Motor neuron (in vitro differentiated cells): ENCODE results near the gene STAG1. TPM values are rescaled to one million over a fixed set of nuclear protein-coding genes. Genes with fewer than 3 reads are reported as not detected.
"Not testable (repeated sequence)": the region's sequence is repeated elsewhere in the genome, so short reads cannot be mapped to it uniquely, and the experiment has no call there.

ENCODE experiments used
- ATAC-seq, 8 experiments: fragments of 200-7000 bp; cut with Tn5 transposase; replicated peaks in 6 of 8; 2 replicates each; pipeline ENCODE4 v1.8.0; 2021; ENCODE audit warnings: mild to moderate bottlenecking in 8 of 8, moderate library complexity in 8 of 8
- H3K27ac ChIP-seq, 2 donors: fragments of 250-450 bp; sonication (Bioruptor Pico); 2 replicates each; pipeline ENCODE4 v1.9.0; 2021; ENCODE audit warnings: antibody characterized with exemption in 2 of 2, mild to moderate bottlenecking in 2 of 2, moderate library complexity in 1 of 2
- H3K4me1 ChIP-seq, 2 donors: fragments of 250-450 bp; sonication (Bioruptor Pico); replicated peaks in 1 of 2; 2 replicates each; pipeline ENCODE4 v1.6.1; 2021; ENCODE audit warnings: antibody characterized with exemption in 2 of 2, mild to moderate bottlenecking in 2 of 2, moderate library complexity in 1 of 2
- H3K4me3 ChIP-seq, 5 donors: fragments of 250-450 bp; sonication (Bioruptor Pico); 2 replicates each; pipeline ENCODE4 v1.9.0; 2021; ENCODE audit warnings: antibody characterized with exemption in 5 of 5, mild to moderate bottlenecking in 5 of 5, moderate library complexity in 4 of 5
- WGBS, 10 experiments: fragments of 450-650 bp; shearing (Covaris generic); methylation state at CpG; one replicate each; pipeline ENCODE4 v1.0.0; 2022; 5-methylcytosine and 5-hydroxymethylcytosine counted together
- in situ Hi-C, 9 experiments: fragments of 400-800 bp; cut with MboI; loops; one replicate each; pipeline ENCODE4 v1.15.0; 2021; ENCODE audit warnings: low sequenced_read_pairs in 9 of 9, low pct_unique_long_range_greater_than_20kb in 2 of 9; ENCODE audit not compliant: unreplicated experiment in 9 of 9
- total RNA-seq, 8 experiments: library from RNA; unstranded; fragments of 300-600 nt; gene quantifications; 2 replicates each; pipeline versions ENCODE4 v1.2.3 to v1.2.4, GENCODE V29; 2022

Gene STAG1
- total RNA-seq, 8 experiments from 2014 or later = 19.1 to 36.9 (median 29.4) TPM

- in situ Hi-C loops = loop anchor here in 2 of 9 experiments (25.0 kb wide), 3 partner anchors 290 to 635 kb away; no protein-coding TSS in a partner anchor
- Histone ChIP-seq H3K4me3 (no peak overlapping the region), H3K27ac (no peak overlapping the region), H3K4me1 (no peaks in the 10 kb centered on the region)
- WGBS, 10 experiments = 43 to 100% (median 90%) methylated on average over 1 to 2 of the region's 2 CpGs; no CpG with 5 or more reads in 2 of the 10 experiments
- ATAC-seq = no peak
These were observed 374.7 kb downstream of the STAG1 start for GRCh38 chr3:136377508-136377907.

DNA sequence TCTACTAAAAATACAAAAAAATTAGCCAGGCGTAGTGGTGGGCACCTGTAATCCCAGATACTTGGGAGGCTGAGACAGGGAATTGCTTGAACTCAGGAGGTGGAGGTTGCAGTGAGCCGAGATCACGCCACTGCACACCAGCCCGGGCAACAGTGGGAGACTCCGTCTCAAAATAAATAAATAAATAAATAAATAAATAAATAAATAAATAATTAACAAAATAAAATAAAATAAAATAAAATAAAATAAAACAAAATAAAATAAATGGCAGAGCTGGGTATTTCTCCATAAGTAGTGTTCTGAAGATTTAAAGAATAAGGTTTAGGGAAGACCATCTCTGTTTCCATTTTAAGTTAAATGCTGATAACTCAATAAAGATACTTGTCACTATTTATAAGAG, 376.4 kb downstream of the STAG1 start:
- WGBS, 10 experiments = 88 to 100% (median 96%) methylated on average over 4 to 5 of the region's 5 CpGs; no CpG with 5 or more reads in 2 of the 10 experiments
- not testable (repeated sequence) for H3K4me3 ChIP-seq, H3K4me1 ChIP-seq, ATAC-seq, H3K27ac ChIP-seq
- in situ Hi-C loops = loop anchor here in 2 of 9 experiments (25.0 kb wide), 3 partner anchors 288 to 637 kb away; no protein-coding TSS in a partner anchor

DNA sequence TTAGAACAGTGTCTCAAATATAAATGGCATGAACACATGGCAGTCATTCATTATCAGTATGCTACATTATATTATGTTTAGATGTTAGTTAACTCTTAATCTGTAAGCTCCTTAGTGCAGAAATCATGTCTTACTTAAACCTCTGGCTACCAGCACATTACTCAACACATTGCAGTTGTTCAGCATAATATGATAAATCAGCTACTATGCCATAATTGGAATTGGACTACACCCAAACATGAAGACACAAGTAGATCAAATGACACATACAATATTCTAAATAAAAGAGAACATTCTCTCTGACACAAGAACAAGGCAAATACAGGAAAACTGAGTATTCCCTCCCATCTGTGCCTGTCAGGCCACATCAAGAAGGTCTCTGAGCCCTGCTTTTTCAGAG, 385.9 kb downstream of the STAG1 start:
- ATAC-seq = peak in 3 of 8 experiments; percentile 92 to 98 (median 97)
- in situ Hi-C loops = no loop called here
- Histone ChIP-seq H3K4me1 (no peaks in the 10 kb centered on the region), H3K4me3 (no peak overlapping the region), H3K27ac (no peak overlapping the region)

- in situ Hi-C loops = no loop called here
- Histone ChIP-seq H3K4me1 (no peaks in the 10 kb centered on the region), H3K27ac (no peak overlapping the region), H3K4me3 (no peak overlapping the region)
- no peak for ATAC-seq
- WGBS, 10 experiments = 68 to 100% (median 94%) methylated on average over 2 of the region's 2 CpGs; no CpG with 5 or more reads in 1 of the 10 experiments
These were observed 398.7 kb downstream of the STAG1 start for GRCh38 chr3:136353461-136353860.

- Histone ChIP-seq H3K27ac (no peak overlapping the region), H3K4me3 (no peak overlapping the region), H3K4me1 (no peaks in the 10 kb centered on the region)
- 10 to 100% (median 78%) methylated on average over 1 to 3 of the region's 3 CpGs; no CpG with 5 or more reads in 1 of the 10 experiments for WGBS, 10 experiments
- in situ Hi-C loops = no loop called here
- no peak for ATAC-seq
These were observed 400.3 kb downstream of the STAG1 start for GRCh38 chr3:136351905-136352304.

- Histone ChIP-seq H3K4me1 (no peaks in the 10 kb centered on the region), H3K27ac (no peak overlapping the region), H3K4me3 (no peak overlapping the region)
- WGBS, 10 experiments = 29 to 100% (median 68%) methylated on average over 1 of the region's 1 CpG; no CpG with 5 or more reads in 2 of the 10 experiments
- peak in 1 of 8 experiments; percentile 41 for ATAC-seq
- in situ Hi-C loops = no loop called here
These were observed 400.8 kb downstream of the STAG1 start for GRCh38 chr3:136351351-136351750.

DNA sequence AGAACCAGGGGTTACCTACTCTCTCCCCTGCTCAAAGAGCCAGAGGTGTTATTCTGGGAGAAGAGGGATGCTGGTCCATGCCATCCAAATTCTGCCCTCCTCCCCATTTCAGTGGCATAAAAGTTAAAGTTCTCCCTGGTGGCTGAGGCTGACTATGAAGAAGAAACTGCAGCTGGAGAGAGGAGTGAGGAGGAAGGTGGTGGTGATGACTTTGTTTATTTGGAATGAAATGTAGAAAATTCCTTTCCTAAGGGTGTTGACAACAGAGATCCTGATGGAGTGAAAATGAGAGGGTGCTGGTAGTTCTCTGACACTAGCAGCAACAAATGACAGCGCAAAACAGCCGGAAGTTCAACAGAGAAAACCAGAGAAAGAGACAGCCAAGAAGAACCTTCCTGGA, 401.6 kb downstream of the STAG1 start:
- no peak overlapping the region for H3K4me3 ChIP-seq
- H3K27ac ChIP-seq = no peak overlapping the region
- no peaks in the 10 kb centered on the region for H3K4me1 ChIP-seq
- 25 to 100% (median 94%) methylated on average over 1 to 2 of the region's 2 CpGs; no CpG with 5 or more reads in 3 of the 10 experiments for WGBS, 10 experiments
- ATAC-seq = peak in 3 of 8 experiments; percentile 30 to 78 (median 62)
- in situ Hi-C loops = no loop called here

DNA sequence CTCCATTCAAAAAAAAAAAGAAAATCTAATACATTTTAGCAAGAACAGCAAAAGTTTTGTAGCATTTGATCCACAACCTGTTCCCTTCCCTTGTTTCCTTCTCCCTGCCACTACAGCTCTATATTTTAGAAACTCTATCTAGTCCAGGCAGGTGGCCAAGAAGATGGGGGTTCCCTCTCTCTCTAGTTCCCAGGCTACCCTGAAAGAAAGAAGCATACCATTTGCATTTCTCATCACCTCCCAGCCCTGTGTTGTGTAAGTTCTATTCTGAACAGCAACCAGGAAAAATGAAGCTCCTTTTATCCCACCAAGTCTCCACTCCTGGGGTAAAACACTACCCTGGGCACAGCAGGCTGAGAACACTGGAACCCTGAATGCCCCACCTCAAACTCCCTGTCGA, 402.0 kb downstream of the STAG1 start:
- 67 to 100% (median 90%) methylated on average over 1 of the region's 1 CpG; no CpG with 5 or more reads in 6 of the 10 experiments for WGBS, 10 experiments
- no peak overlapping the region for H3K27ac ChIP-seq
- in situ Hi-C loops = no loop called here
- H3K4me1 ChIP-seq = no peaks in the 10 kb centered on the region
- no peak overlapping the region for H3K4me3 ChIP-seq
- ATAC-seq = peak in 5 of 8 experiments; percentile 23 to 93 (median 81)

DNA sequence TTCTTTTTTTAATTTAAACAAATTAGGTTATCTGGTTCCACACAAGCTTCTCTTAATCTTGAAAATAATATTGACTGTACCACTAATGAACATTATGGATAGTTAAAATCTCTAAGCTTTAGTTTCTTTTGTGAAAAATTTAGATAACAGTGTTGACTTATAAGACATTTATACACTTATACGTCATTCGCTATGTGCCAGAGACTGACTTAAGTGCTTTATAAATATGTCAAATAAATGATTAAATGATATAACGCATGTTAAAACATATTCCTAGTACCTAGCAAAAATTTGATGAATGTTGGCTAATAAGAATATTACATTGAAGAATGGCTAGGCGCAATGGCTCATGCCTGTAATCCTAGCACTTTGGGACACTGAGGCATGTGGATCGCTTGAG, 405.7 kb downstream of the STAG1 start:
- no peaks in the 10 kb centered on the region for H3K4me1 ChIP-seq
- H3K27ac ChIP-seq = no peak overlapping the region
- in situ Hi-C loops = no loop called here
- no peak overlapping the region for H3K4me3 ChIP-seq
- no peak for ATAC-seq
- 80 to 100% (median 99%) methylated on average over 1 to 5 of the region's 5 CpGs for WGBS, 10 experiments

DNA sequence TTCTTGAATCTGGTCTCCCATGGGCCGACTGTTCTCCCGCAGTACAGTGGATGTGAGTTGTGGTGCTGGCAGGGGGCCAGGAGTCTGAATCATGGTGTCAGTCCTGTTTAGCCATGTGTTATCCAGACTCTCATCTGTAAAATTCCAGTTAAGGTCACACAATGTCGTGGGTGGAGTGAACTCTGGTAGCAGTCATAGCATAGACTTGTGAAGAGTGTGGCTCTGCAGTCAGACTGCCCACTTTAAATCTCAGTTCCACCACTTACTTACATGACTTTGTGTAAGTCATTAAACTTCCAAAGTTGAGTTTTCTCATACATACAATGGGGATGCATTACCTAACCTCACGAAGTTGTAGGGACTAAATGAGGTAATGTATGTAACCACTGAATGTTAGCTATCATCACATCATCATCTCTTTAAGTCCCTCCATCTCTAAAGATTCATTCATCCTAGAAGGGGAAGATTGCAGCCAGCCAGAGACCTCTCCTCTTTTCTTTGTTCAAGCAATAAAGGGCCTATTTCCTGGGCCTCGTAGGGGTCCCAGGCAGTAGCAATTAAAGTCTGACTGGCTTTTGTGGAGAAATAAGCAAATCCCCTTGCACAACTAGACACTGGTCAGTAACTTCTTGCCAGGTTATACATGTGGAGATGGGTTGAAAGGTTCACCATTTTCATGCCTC, 408.2 kb downstream of the STAG1 start:
- in situ Hi-C loops = no loop called here
- H3K27ac ChIP-seq = no peak overlapping the region
- WGBS, 10 experiments = 0 to 85% (median 62%) methylated on average over 1 to 5 of the region's 5 CpGs; no CpG with 5 or more reads in 1 of the 10 experiments
- ATAC-seq = peak in 6 of 8 experiments; percentile 38 to 99 (median 80)
- H3K4me3 ChIP-seq = no peak overlapping the region
- H3K4me1 ChIP-seq = no peaks in the 10 kb centered on the region

DNA sequence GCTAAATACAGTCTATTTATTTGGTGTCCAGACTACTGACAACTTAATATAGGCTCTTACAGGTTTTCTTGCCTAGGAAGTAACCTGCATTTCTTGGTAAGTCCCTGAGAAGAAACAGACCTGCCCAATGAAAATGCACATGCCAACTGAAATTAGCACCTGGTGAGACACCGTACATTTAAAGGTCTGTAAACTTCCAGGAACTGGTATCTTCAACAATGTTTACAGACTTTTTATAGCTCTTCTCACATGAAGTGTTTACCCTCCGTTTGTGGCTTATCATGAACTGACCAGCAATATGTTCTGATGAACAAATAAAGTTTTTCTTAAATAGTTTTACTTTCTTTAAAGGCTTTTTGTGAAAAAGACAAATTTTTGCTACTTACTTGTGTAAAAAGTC, 408.7 kb downstream of the STAG1 start:
- H3K4me1 ChIP-seq = no peaks in the 10 kb centered on the region
- peak in 3 of 8 experiments; percentile 7 to 32 (median 15) for ATAC-seq
- H3K27ac ChIP-seq = no peak overlapping the region
- H3K4me3 ChIP-seq = no peak overlapping the region
- 40 to 100% (median 94%) methylated on average over 2 of the region's 2 CpGs; no CpG with 5 or more reads in 3 of the 10 experiments for WGBS, 10 experiments
- in situ Hi-C loops = no loop called here

- H3K4me1 ChIP-seq = no peaks in the 10 kb centered on the region
- ATAC-seq = peak in 3 of 8 experiments; percentile 17 to 43 (median 23)
- no peak overlapping the region for H3K27ac ChIP-seq
- in situ Hi-C loops = no loop called here
- 32 to 100% (median 92%) methylated on average over 2 to 4 of the region's 4 CpGs; no CpG with 5 or more reads in 1 of the 10 experiments for WGBS, 10 experiments
- H3K4me3 ChIP-seq = no peak overlapping the region
These were observed 415.7 kb downstream of the STAG1 start for GRCh38 chr3:136336329-136337100.

DNA sequence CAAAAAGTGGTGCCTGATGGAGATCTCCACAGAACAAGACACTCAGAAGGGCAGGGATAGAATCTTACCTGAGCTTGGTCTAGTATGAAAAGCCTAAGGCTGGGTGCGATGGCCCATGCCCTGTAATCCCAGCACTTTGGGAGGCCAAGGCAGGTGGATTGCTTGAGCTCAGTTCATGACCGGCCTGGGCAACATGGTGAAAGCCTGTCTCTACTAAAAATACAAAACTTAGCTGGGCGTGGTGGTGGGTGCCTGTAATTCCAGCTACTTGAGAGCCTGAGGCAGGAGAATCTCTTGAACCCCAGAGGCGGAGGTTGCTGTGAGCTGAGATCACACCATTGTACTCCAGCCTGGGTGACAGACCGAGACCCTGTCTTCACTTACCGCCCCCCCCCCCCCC, 417.5 kb downstream of the STAG1 start:
- H3K4me3 ChIP-seq, H3K27ac ChIP-seq, in situ Hi-C loops, H3K4me1 ChIP-seq, ATAC-seq: not testable (repeated sequence)
- 80 to 100% (median 100%) methylated on average over 1 to 4 of the region's 6 CpGs; no CpG with 5 or more reads in 6 of the 10 experiments for WGBS, 10 experiments
